ENCODE measurements around the gene MX2. TPM values are rescaled to one million over a fixed set of nuclear protein-coding genes. Genes with fewer than 3 reads are reported as not detected.
"Not testable (repeated sequence)": the region's sequence is repeated elsewhere in the genome, so short reads cannot be mapped to it uniquely, and the experiment has no call there.

The MX2 gene
- total RNA-seq, 4 donors from 2014 or later = 13.7 to 39.6 (median 16.3) TPM

GRCh38 chr21:41418393-41418792 lies 56.6 kb downstream of the MX2 start:
- H3K36me3 ChIP-seq = no peaks in the 10 kb centered on the region
- no peak for TF ChIP-seq POLR2A (IDR thresholded peaks at IDR 0.05)
- no peak for TF ChIP-seq CTCF (IDR thresholded peaks at IDR 0.05)
- H3K9me3 ChIP-seq = no peaks in the 10 kb centered on the region
- no peak for DNase-seq
- no peak overlapping the region for H3K4me3 ChIP-seq
- no peaks in the 10 kb centered on the region for H3K27me3 ChIP-seq
- H3K27ac ChIP-seq = no peak overlapping the region
- H3K4me1 ChIP-seq = peaks cover 0 to 17% (median 1%) of the 10 kb centered on the region in 4 donors

GRCh38 chr21:41418956-41419680 lies 57.3 kb downstream of the MX2 start:
- Histone ChIP-seq H3K4me3 (no peak overlapping the region), H3K27ac (peak overlapping the region in 3 of 4 donors; percentile 65 to 91 (median 78))
- TF ChIP-seq POLR2A (IDR thresholded peaks at IDR 0.05) = no peak
- no peak for TF ChIP-seq CTCF (IDR thresholded peaks at IDR 0.05)

GRCh38 chr21:41419921-41420862 lies 58.4 kb downstream of the MX2 start:
- peak overlapping the region; percentile 65 to 91 (median 82) for H3K27ac ChIP-seq
- H3K4me3 ChIP-seq = peak overlapping the region; percentile 51 to 81 (median 58)
- no peaks in the 10 kb centered on the region for H3K27me3 ChIP-seq
- peaks cover 0 to 17% (median 1%) of the 10 kb centered on the region in 4 donors for H3K4me1 ChIP-seq
- no peaks in the 10 kb centered on the region for H3K36me3 ChIP-seq
- no peak for TF ChIP-seq CTCF (IDR thresholded peaks at IDR 0.05)
- TF ChIP-seq POLR2A (IDR thresholded peaks at IDR 0.05) = peak in 1 of 2 donors; percentile 18
- no peaks in the 10 kb centered on the region for H3K9me3 ChIP-seq
- DNase-seq = peak; percentile 66 to 86 (median 86)

More at GRCh38 chr21:41418956-41419680, 57.3 kb downstream of the MX2 start:
- DNase-seq = no peak
- Histone ChIP-seq H3K36me3 (no peaks in the 10 kb centered on the region), H3K9me3 (no peaks in the 10 kb centered on the region), H3K4me1 (peaks cover 0 to 17% (median 1%) of the 10 kb centered on the region in 4 donors), H3K27me3 (no peaks in the 10 kb centered on the region)

GRCh38 chr21:41420998-41421397 lies 59.2 kb downstream of the MX2 start:
- H3K27me3 ChIP-seq, H3K9me3 ChIP-seq, H3K36me3 ChIP-seq, DNase-seq: not testable (repeated sequence)
- Histone ChIP-seq H3K27ac (peak overlapping the region; percentile 65 to 91 (median 82)), H3K4me1 (peaks cover 0 to 21% (median 1%) of the 10 kb centered on the region in 4 donors), H3K4me3 (peak overlapping the region in 2 of 4 donors; percentile 56 to 81)

- no peak for DNase-seq
- no peak overlapping the region for H3K4me3 ChIP-seq
- H3K36me3 ChIP-seq = no peaks in the 10 kb centered on the region
- no peaks in the 10 kb centered on the region for H3K9me3 ChIP-seq
- peaks cover 0 to 27% (median 3%) of the 10 kb centered on the region in 4 donors for H3K4me1 ChIP-seq
- no peak overlapping the region for H3K27ac ChIP-seq
- no peak for TF ChIP-seq CTCF (IDR thresholded peaks at IDR 0.05)
- TF ChIP-seq POLR2A (IDR thresholded peaks at IDR 0.05) = no peak
- H3K27me3 ChIP-seq = no peaks in the 10 kb centered on the region
Measured at GRCh38 chr21:41422546-41423304, 60.9 kb downstream of the MX2 start.

GRCh38 chr21:41423305-41423636 lies 61.4 kb downstream of the MX2 start:
- H3K4me1 ChIP-seq = peaks cover 0 to 27% (median 3%) of the 10 kb centered on the region in 4 donors
- not testable (repeated sequence) for H3K27ac ChIP-seq, H3K27me3 ChIP-seq, DNase-seq, H3K4me3 ChIP-seq, H3K9me3 ChIP-seq, H3K36me3 ChIP-seq

Data from Peyer's patch (tissue), 4 donors.